Measurements from ENCODE around the gene LRP10. TPM values are rescaled to one million over a fixed set of nuclear protein-coding genes. Genes with fewer than 3 reads are reported as not detected.
"Not testable (repeated sequence)": the region's sequence is repeated elsewhere in the genome, so short reads cannot be mapped to it uniquely, and the experiment has no call there.

LRP10 gene
- total RNA-seq, 1 experiment from 2014 or later, result 7.8 TPM

DNA sequence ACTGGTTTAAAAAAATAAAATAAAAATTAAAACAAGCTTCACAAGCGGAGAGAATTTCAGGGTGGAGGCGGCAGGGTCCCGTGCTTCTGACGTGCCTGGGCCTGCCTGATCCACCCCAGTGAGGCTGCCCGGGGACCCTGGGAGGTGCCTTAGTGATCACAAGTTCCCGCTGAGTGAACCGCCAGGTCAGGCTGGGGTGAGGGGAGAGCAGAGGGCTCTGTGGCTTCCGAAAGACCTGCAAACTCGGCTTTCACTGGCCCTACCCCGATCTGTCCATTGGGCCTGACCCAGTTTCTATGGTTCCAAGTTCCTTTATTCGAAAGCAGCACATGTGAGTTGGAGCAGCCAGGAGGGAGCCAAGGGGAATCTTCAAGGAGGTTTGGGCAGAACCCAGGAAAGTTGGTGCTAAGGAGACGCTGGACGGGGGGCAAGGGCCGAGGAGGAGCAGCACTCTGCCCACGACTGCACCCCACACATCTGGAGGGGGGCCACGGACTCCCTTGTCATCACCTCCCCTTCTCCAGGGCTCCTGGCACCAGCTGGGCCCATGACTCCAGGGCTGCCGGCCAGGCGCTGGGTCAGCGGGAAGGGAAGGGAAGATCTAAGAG is 22.2 kb upstream of the LRP10 start:
- Histone ChIP-seq H3K4me3 (ENCODE audit: low read depth, low read length, poor library complexity, severe bottlenecking) (no peak overlapping the region), H3K36me3 (ENCODE audit: insufficient read depth, low read length, poor library complexity, severe bottlenecking) (peaks cover 19% of the 10 kb centered on the region), H3K27me3 (replicated peaks; ENCODE audit: insufficient read depth, low read depth, low read length, poor library complexity) (no peaks in the 10 kb centered on the region), H3K9me3 (ENCODE audit: low read depth, low read length, poor library complexity, severe bottlenecking) (no peaks in the 10 kb centered on the region), H3K27ac (ENCODE audit: low read depth, low read length, poor library complexity, severe bottlenecking) (peak overlapping the region; percentile 77), H3K4me1 (ENCODE audit: insufficient read depth, low read length, poor library complexity, severe bottlenecking) (peaks cover 25% of the 10 kb centered on the region)
- intact Hi-C loops (cut with micrococcal nuclease; ENCODE audit: unreplicated experiment), result no loop called here
- ChIA-PET CTCF (interaction anchor here (1.0 to 1.6 kb wide), 3 partner anchors 26 to 292 kb away, joined by 4 to 7 read pairs (median 6); no protein-coding TSS in a partner anchor), POLR2A (ENCODE audit: low non-redundant PET) (no interaction called here)
- no peak for TF ChIP-seq EZH2 (IDR thresholded peaks at IDR 0.05; ENCODE audit: borderline replicate concordance, low read depth, low read length, poor library complexity, severe bottlenecking)
- TF ChIP-seq, protein P1, sequence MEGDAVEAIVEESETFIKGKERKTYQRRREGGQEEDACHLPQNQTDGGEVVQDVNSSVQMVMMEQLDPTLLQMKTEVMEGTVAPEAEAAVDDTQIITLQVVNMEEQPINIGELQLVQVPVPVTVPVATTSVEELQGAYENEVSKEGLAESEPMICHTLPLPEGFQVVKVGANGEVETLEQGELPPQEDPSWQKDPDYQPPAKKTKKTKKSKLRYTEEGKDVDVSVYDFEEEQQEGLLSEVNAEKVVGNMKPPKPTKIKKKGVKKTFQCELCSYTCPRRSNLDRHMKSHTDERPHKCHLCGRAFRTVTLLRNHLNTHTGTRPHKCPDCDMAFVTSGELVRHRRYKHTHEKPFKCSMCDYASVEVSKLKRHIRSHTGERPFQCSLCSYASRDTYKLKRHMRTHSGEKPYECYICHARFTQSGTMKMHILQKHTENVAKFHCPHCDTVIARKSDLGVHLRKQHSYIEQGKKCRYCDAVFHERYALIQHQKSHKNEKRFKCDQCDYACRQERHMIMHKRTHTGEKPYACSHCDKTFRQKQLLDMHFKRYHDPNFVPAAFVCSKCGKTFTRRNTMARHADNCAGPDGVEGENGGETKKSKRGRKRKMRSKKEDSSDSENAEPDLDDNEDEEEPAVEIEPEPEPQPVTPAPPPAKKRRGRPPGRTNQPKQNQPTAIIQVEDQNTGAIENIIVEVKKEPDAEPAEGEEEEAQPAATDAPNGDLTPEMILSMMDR (conservative IDR thresholded peaks at IDR 0.05; ENCODE audit: low read depth, low read length), result no peak
- no peak for DNase-seq (ENCODE audit: low spot score)
- BruUV-seq (replicated peaks), result no TSS peak

GRCh38 chr14:22850944-22851764 is 20.4 kb upstream of the LRP10 start:
- no peaks in the 10 kb centered on the region for H3K9me3 ChIP-seq (ENCODE audit: low read depth, low read length, poor library complexity, severe bottlenecking)
- peaks cover 25% of the 10 kb centered on the region for H3K4me1 ChIP-seq (ENCODE audit: insufficient read depth, low read length, poor library complexity, severe bottlenecking)
- no peak overlapping the region for H3K27ac ChIP-seq (ENCODE audit: low read depth, low read length, poor library complexity, severe bottlenecking)
- intact Hi-C loops (cut with micrococcal nuclease; ENCODE audit: unreplicated experiment), result loop anchor here (10.0 kb wide), 2 partner anchors 376 to 546 kb away; no protein-coding TSS in a partner anchor
- ChIA-PET CTCF (interaction anchor here (0.5 to 0.8 kb wide), 3 partner anchors 14 to 56 kb away, joined by 3 to 4 read pairs (median 3); no protein-coding TSS in a partner anchor), POLR2A (ENCODE audit: low non-redundant PET) (interaction anchor here (0.6 kb wide), 1 partner anchor 200 kb away, joined by 3 read pairs; no protein-coding TSS in a partner anchor)
- peaks cover 2% of the 10 kb centered on the region for H3K36me3 ChIP-seq (ENCODE audit: insufficient read depth, low read length, poor library complexity, severe bottlenecking)
- DNase-seq (ENCODE audit: low spot score), result no peak
- TF ChIP-seq, protein P1 (conservative IDR thresholded peaks at IDR 0.05; ENCODE audit: low read depth, low read length), result no peak
- BruUV-seq (replicated peaks), result no TSS peak
- no peaks in the 10 kb centered on the region for H3K27me3 ChIP-seq (replicated peaks; ENCODE audit: insufficient read depth, low read depth, low read length, poor library complexity)
- H3K4me3 ChIP-seq (ENCODE audit: low read depth, low read length, poor library complexity, severe bottlenecking), result no peak overlapping the region

DNA sequence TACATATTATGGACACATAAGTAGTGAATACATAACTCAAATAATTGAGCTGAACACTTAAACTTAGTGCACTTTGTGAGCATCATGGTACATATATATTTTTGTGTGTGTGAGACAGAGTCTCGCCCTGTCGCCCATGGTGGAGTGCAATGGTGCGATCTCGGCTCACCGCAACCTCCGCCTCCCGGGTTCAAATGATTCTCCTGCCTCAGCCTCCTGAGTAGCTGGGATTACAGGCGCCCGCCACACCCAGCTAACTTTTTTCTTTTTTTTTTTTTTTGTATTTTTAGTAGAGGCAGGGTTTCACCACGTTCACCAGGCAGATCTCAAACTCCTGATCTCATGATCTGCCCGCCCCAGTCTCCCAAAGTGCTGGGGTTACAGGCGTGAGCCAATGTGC is 19.4 kb upstream of the LRP10 start:
- H3K27me3 ChIP-seq (replicated peaks; ENCODE audit: insufficient read depth, low read depth, low read length, poor library complexity); DNase-seq (ENCODE audit: low spot score); H3K4me3 ChIP-seq (ENCODE audit: low read depth, low read length, poor library complexity, severe bottlenecking); POLR2A ChIA-PET (ENCODE audit: low non-redundant PET); BruUV-seq (replicated peaks); H3K36me3 ChIP-seq (ENCODE audit: insufficient read depth, low read length, poor library complexity, severe bottlenecking); H3K9me3 ChIP-seq (ENCODE audit: low read depth, low read length, poor library complexity, severe bottlenecking); H3K27ac ChIP-seq (ENCODE audit: low read depth, low read length, poor library complexity, severe bottlenecking): not testable (repeated sequence)
- intact Hi-C loops (cut with micrococcal nuclease; ENCODE audit: unreplicated experiment), result loop anchor here (2.0 to 10.0 kb wide), 3 partner anchors 377 to 547 kb away; no protein-coding TSS in a partner anchor
- CTCF ChIA-PET, result interaction anchor here (0.6 to 4.3 kb wide), 5 partner anchors 23 to 468 kb away, joined by 3 to 38 read pairs (median 5); partner anchors contain the start of gene MRPL52
- peaks cover 25% of the 10 kb centered on the region for H3K4me1 ChIP-seq (ENCODE audit: insufficient read depth, low read length, poor library complexity, severe bottlenecking)
